GM18519 (cell line): ENCODE data around the gene ASCC2.
"Not testable (repeated sequence)": the region's sequence is repeated elsewhere in the genome, so short reads cannot be mapped to it uniquely, and the experiment has no call there.

Source experiments
- ATAC-seq: cut with Tn5 transposase; IDR thresholded peaks from one replicate; pipeline ENCODE4 v1.9.1; 2021; ENCODE audit warnings: mild to moderate bottlenecking, moderate library complexity; ENCODE audit not compliant: unreplicated experiment, low FRiP score

Gene ASCC2

DNA sequence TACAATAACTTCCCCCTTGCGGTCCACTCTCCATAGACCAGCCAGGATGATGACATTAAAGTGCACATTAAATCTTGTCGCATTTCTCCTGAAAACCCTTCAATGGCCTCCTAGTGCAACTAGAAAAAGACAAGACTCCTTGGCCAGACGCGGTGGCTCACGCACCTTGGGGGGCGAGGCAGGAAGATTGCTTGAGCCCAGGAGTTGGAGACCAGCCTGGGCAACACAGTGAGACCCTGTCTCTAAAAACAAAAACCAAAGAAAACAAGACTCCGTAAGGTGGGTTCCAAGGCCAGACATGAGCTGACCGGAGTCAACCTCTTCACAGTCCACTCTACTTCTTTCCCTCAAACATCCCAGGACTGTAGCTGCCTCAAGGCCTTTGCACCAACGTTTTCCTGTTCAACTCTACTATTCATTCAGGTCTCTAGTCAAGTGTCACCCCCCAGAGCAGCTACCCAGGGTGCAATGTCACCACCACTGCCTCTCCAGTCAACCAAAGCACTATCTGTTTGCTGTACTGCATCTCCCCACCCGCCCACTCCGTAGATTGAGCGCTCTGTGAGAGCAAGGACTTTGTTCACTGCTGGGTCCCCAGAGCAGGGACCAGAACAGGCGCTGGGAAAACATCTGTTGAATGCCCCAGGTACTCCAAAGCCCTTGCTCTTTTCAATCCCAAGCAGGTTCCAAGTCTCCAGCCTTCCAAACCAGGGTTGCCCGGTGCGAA, 72.0 kb downstream of the ASCC2 start:
- no peak for ATAC-seq

DNA sequence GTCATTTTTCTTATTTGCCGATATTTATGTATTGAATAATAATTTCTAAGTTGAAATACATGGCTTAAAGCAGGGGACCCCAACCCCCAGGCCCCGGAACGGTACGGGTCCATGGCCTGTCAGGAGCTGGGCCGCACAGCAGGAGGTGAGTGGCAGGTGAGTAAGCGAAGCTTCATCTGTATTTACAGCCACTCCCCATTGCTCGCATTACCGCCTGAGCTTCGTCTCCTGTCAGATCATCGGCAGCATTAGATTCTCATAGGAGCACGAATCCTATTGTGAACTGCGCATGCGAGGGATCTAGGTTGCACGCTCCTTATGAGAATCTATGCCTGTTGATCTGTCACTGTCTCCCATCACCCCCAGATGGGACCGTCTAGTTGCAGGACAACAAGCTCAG, 75.8 kb downstream of the ASCC2 start:
- ATAC-seq = no peak

DNA sequence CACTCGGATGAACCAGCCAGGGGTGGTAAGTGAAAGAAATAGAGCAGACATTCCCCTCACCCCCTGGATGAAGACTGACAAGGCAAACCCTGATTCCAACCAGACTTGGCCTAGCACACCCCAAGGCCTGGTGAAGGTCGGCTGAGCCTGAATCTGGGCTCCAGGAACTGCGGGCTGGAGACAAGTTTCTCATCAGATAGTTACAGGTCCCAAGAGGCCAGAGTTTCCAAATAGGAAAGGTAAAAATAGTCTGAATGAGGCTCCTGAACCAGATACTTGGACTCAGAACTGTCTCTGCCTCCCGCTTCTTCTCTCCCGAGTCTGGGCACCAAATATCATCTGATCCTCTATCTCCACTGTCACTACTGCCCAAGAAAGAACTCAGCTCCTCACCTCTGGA, 79.1 kb downstream of the ASCC2 start:
- no peak for ATAC-seq

DNA sequence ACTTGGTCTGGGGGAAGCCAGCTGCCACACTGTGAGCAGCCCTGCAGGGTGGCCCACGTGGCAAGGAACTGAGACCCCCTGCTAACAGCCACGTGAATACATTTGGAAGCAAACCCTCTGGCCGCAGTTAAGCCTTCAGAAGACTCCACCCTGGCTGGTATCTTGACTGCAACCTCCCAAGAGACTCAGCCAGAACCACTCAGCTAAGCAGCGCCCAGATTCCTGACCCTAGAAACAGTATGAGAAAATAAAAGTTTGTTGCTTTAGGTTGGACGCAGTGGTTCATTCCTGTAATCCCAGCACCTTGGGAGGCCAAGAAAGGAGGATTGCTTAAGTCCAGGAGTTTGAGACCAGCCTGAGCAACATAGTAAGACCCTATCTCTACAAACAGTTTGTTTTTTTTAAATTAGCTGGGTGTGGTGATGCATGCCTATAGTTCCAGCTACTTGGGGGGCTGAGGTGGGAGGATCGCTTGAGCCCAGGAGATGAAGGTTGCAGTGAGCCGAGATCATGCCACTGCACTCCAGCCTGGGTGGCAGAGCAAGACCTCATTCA, 79.9 kb downstream of the ASCC2 start:
- ATAC-seq = no peak

DNA sequence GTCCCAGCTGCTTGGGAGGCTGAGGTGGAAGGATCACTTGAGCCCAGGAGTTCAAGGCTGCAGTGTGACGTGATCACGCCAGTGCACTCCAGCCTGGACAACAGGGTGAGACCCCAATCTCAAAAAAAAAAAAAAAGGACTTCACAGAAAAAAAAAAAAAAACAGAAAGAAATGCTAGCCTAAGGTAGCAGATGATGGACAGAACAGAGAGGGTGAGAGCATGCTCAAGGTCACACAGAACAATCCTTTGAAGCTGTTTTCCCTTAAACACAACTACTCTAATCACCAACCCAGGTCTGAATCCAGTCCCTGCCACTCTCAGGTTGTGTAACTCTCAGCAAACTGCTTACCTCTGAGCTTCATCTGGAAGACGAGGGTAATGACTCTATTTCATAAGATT, 81.0 kb downstream of the ASCC2 start:
- no peak for ATAC-seq

DNA sequence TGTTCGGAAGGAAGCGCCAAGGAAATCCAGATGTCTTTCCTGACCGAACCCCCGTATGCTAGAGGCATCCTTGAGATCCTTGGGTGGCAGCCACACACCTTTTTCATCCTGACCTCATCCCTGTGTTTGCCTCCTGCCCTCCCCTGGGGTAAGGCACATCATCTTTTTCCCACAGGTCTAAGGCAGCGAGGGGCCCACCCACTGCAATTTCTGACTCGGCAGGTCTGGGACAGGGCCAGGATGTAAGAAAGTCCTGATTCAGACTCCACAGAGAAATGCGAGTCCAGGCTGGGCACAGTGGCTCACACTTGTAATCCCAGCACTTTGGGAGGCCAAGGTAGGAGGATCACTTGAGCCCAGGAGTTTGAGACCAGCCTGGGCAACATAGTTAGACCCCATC, 81.7 kb downstream of the ASCC2 start:
- no peak for ATAC-seq

DNA sequence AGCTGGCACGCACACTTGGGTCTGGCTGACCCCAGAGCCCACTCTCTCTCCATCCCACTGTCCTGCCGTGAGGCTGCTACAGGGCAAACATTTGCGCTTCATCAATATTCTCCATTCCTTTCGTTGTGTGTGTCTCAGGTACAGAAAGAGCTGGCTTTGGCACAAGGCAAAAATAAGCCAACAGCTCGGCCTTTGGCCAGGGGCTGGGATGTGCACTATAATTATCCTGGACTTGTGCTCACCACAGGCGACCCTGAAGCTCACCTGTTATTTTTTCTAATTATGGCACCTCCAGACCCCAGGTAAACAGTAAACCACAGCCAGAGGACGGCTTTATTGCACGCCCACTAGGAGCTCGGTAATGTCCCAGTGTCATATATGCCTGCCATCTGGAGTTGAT, 82.2 kb downstream of the ASCC2 start:
- no peak for ATAC-seq

DNA sequence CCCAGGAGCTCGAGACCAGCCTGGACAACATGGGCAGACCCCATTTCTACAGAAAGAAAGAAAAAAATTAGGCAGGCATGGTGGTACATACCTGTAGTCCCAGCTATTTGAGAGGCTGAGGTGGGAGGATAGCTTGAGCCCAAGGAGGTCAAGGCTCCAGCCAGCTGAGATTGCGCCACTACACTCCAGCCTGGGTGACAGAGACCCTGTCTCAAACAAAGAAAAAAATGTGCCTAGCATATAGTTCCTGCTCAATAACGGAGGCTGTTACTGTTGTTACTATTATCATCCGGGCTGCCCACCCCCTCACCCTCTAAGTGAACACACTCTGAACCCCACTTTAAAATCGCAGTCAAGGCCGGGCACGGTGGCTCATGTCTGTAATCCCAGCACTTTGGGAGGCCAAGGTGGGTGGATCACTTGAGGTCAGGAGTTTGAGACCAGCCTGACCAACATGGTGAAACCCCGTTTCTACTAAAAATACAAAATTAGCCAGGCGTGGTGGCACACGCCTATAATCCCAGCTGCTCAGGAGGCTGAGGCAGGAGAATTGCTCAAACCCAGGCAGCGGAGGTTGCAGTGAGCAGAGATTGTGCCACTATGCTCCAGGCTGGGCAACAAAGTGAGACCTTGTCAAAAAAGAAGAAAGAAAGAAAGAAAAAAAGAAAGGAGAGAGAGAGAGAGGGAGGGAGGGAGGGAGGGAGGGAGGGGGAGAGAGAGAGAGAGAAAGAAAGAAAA, 83.2 kb downstream of the ASCC2 start:
- not testable (repeated sequence) for ATAC-seq

DNA sequence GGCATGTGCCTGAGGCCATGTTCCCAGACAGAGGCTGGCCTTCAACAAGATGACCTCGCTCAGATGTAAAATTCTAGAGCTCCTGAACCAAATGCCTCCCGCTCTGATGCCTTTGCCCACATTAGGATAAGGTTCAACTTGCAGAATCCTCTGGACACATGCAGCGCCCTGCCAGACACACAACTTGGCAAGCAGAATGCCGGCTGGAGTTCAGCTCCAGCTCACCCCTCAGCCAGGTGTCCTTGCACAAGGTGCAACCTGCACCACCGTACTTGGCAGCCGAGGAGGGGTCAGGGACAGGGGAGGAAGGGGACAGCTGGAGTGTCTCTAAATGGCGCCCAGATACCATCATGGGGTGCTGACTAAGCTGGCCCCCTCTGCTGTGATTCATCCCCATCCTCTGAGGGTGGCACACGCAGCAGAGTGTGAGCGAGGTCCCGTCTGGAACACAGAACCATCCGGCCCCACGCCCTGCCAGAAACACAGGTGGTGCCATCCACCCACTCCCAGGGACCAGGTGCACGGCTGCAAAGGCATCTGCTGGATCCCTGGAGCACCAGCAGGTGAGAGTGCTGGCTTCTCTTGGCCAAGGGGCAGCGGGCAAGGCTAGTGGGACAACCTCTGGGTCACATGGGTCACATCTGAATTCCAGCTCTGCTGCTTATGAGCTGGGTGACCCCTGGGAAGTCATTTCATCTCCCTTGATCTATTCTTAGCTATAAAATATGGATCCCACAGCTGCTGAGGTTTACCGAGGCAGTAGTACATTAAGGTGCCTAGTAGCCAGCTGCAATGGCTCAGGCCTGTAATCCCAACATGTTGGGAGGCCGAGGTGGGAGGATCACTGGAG, 84.0 kb downstream of the ASCC2 start:
- ATAC-seq = no peak

DNA sequence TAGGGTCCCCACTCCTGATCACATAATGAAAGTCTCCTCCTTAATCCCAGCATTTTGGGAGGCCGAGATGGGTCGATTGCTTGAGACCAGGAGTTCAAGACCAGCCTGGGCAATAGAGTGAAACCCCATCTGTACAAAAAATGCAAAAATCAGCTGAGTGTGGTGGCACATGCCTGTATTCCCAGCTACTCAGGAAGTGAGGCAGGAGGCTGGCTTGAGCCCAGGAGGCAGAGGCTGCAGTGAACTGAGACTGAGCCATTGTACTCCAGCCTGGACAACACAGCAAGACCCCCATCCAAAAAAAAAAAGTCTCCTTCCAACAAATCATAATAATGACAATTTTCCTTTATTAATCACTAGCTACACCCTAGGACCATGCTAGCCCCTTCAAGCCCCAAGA, 86.4 kb downstream of the ASCC2 start:
- ATAC-seq = no peak

DNA sequence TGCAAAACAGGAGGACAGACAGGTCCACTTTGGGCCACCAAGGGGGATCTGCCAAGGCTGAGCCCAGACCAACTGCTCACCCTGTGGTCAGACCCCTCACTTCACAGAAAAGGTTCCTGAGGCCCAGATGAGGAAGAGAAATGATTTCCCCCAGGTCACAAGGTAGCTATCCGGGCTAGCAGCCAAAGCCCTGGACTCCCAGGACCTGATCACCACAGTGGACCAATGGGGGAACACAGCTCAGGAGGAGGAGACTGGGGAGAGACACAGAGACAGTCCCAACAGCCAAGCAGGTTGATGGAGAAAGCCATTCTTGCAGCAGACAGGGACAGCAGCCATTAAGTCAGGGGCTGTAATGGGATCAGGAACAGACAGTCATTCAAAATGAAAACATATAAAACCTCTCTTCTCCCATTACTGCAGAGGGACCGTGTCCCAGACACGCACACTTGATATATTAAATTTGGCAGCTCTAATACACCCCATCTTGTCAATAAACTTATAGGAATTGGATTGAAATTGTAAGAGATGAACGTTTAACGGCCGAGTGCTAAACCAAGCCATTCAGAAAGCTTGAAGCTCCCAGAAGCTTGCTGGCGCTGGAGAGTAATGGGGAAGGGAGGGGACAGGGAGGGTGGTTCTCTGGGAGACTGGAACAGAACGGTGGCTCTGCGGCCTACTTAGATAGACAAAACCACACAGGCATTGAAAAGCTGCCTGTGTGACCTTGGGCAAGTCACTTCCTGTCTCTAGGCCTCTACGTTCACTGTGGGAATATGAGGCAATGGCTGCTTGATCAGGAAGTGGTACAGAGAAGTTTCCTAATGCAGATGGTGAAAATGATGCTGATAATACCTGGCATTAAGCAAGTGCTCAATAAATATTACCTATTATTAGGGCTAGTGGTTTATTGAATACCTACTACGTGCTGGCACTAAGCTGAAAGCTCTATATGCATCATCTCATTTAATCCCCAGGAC, 87.2 kb downstream of the ASCC2 start:
- no peak for ATAC-seq

DNA sequence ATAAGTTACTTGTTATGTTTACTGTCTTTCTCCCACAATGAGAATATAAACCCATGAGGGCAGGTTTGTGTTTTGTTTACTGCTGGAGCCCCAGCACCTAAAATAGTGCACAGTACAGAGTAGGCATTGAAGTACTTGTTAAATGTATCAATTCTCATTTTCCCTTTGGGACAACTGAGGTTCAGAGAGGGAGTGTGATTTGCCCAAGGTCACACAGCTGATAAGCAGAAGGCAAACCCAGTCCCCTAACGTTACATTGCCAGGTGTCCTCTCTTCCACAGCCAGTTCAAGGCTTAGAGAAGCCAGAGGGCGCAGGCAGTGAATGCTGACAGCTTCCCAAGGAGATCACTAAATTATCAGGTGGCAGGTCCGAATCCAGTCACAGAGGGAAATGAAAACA, 88.0 kb downstream of the ASCC2 start:
- ATAC-seq = no peak

DNA sequence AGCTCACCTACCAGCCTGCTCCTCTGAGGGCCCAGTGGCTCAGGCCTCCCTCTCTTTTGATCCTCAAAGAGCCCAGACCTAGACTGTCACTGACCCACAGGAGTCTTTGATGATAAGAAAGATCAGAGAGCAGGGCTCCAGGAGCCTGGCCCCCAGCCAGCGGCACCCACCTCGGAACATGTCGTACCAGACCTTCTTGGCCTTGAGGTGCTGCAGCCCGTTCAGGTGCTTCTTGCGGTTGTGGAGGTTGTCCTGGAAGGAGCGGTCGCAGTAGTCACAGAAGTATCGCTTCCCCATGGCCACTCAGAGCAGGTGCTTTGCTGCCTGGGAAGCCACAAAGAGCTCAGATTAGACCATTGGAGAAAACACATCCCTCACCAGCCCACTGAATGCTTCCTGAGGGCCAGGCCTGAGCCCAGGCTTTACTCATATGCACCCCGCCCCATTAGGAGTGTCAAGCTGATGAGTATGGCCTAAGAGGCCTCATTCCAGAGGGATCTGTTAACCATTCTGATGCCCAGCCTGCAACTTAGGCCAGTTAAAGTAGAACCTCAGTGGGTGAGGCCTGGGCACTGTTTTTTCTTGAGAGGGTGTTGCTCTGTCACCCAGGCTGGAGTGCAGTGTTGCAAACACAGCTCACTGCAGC, 89.7 kb downstream of the ASCC2 start:
- ATAC-seq = no peak

DNA sequence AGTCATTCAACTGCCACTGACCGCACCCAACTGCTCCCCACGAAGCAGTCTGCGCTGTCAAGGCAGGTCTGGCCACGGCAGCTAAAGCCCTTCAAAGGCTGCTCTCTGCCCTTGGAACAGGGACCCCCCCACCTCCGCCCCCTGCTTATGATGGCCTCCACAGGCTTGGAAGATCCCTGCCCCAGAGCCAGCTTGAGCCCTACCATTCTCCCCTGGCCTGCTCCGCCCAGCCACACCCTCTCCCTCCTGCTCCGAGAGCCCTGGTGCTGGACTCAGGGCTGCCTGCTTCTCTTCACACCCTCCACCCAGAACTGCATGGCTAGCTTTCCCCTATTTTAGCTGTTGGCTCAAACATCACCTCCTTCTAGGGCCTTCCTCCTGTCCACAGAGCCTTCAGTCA, 90.2 kb downstream of the ASCC2 start:
- ATAC-seq = no peak

DNA sequence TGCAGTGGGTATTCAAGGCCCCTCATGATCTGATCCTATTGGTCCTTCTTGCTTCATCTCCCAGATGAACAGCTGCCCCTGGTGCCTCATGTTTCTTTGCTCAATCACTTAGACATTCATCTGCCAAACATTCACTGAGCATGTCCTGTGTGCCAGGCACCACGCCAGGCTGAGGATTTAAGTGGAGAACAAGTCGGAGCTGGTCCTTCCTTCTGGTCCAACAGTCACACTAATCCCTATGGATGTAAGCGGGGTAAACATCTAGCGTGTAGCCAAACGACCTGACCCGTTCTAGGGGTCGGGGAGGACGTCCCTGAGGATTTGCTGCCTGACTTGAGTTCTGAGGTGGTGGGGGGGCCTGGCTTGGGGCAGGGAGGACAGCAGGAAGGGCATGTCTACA, 93.2 kb downstream of the ASCC2 start:
- no peak for ATAC-seq

DNA sequence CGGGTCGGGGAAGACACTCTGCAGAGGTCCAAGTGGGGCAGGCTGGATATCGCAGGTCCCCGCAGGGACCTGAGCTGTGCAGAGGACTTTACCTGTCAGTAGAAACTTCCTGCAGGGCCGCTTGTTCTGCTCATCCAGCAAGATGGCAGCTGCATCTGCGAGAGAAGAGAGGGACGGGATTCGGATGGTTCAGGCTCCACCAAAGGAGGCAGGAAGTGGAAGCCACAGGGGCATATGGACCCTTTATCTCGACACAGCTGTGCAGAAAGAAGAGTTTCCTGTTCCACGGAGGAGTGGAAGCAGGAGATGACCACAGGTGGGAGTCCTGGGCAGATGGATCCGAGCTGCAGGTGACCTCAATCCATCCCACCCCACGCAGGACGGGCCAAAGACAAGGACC, 95.7 kb downstream of the ASCC2 start:
- no peak for ATAC-seq

DNA sequence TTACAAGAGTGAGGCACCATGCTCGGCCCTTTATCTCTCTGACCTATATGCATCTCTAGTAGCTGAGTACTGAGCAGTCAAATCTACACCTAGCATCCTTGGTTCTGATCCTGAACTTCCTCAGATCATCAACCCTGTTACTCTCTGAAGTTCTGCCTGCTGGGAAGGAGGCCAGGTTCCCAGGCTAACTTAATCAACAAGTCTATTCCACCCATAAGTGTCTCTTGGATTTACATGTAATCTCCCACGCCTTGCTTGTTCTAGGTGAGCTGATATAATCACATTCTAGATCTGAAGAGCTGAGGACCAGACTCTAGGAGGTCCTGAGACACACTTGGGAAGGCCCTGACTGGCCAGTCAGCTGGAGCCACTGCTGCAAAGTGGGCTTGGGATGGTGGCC, 96.1 kb downstream of the ASCC2 start:
- ATAC-seq = no peak

DNA sequence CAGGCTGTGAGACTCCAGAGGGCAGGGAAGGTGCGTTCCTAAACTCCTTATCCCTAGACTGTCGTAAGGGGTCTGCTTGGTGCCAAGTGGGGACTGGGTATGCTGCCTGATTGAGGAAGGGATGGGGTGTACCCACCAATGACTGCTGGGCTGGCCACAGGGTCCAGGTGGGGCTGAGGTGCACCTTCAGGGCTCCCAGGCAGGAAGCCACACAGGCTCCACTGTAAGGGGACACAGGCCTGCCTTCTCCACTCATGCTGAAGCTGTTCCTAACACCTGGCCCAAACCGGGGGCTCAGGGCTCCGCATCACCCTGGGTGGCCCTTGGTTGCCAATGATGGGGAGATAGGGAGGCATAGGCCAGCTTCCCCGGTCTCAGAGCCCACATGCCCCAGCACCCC, 97.9 kb downstream of the ASCC2 start:
- ATAC-seq = no peak

DNA sequence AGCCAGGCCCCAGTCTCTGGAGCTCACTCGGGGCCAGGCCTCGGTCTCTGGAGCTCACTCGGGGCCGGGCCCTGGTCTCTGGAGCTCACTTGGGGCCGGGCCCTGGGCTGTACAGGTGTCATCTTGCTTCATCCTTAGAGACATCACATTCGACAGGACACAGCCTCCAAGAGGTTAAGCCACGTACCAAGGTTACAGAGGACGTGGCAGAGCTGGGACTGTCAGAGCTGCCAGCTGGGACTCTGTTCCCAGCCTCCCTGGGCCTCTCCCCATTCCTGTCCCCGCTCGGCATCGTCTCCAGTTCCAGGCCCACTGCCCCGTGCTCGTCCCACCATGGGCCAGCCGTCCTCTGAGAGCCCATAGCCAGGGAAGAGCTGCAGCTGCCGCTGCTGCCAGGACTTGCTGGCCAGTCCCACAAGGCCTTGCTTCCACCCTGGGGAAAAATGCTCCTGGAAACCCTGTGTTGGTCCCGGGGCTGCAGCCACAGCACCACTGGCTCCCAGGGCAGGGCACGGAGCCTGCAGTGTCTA, 98.7 kb downstream of the ASCC2 start:
- no peak for ATAC-seq
